H1 (cell line): ENCODE data around the gene DEGS1. TPM values are rescaled to one million over a fixed set of nuclear protein-coding genes. Genes with fewer than 3 reads are reported as not detected.
A peak's percentile ranks its signal among the peaks of the same experiment; 100 is the strongest.

Source experiments
- ATF3 ChIP-seq: IDR thresholded peaks from 2 replicates; pipeline ENCODE4 v1.6.1; 2011; ENCODE audit warnings: low read depth, mild to moderate bottlenecking, low read length; ENCODE audit not compliant: insufficient read depth
- CEBPB ChIP-seq: IDR thresholded peaks from 2 replicates; pipeline ENCODE4 v1.6.1; 2012; ENCODE audit warnings: low read depth, low read length
- CHD2 ChIP-seq: IDR thresholded peaks from 2 replicates; pipeline ENCODE4 v1.6.1; 2012; ENCODE audit warnings: low read length, improper control_type of control experiment
- CTBP2 ChIP-seq: IDR thresholded peaks from 2 replicates; pipeline ENCODE4 v1.7.0; 2011; ENCODE audit warnings: borderline replicate concordance, mild to moderate bottlenecking, moderate library complexity, mixed read lengths, low read length; ENCODE audit not compliant: insufficient read depth, insufficient read length
- EGR1 ChIP-seq: IDR thresholded peaks from 2 replicates; pipeline ENCODE4 v1.6.1; 2011; ENCODE audit warnings: low read depth, low read length, borderline replicate concordance
- EP300 ChIP-seq, 2 experiments: IDR thresholded peaks; 1 replicate in 1 of 2; 2 replicates in 1 of 2; pipeline ENCODE4 v1.6.1; 2011 to 2012; ENCODE audit warnings: low read depth in 2 of 2, low read length in 2 of 2, mild to moderate bottlenecking in 2 of 2, borderline replicate concordance in 1 of 2, inconsistent platforms in 1 of 2, moderate library complexity in 1 of 2
- EZH2 ChIP-seq: fragments of 200-600 bp; sonication (generic); IDR thresholded peaks from 2 replicates; pipeline ENCODE4 v1.7.1; 2012; ENCODE audit warnings: low read depth, mild to moderate bottlenecking, moderate library complexity, low read length, inconsistent platforms; ENCODE audit not compliant: severe bottlenecking
- FOSL1 ChIP-seq: IDR thresholded peaks from 2 replicates; pipeline ENCODE4 v1.6.1; 2011; ENCODE audit warnings: mild to moderate bottlenecking, low read depth, low read length, moderate library complexity; ENCODE audit not compliant: insufficient read depth
- GABPA ChIP-seq: IDR thresholded peaks from 2 replicates; pipeline ENCODE4 v1.6.1; 2011; ENCODE audit warnings: mild to moderate bottlenecking, low read length, moderate library complexity, borderline replicate concordance; ENCODE audit not compliant: insufficient read depth
- MAFK ChIP-seq: IDR thresholded peaks from 2 replicates; pipeline ENCODE4 v1.6.1; 2012; ENCODE audit warnings: low read depth, mild to moderate bottlenecking, improper control_type of control experiment, low read length
- RAD21 ChIP-seq, 2 experiments: IDR thresholded peaks in 1 of 2; conservative IDR thresholded peaks in 1 of 2; 2 replicates each; pipeline ENCODE4 v1.6.1; 2011; ENCODE audit warnings: low read depth in 2 of 2, low read length in 2 of 2, improper control_type of control experiment in 1 of 2, inconsistent platforms in 1 of 2, mild to moderate bottlenecking in 1 of 2, moderate library complexity in 1 of 2
- RBBP5 ChIP-seq: IDR thresholded peaks from 2 replicates; pipeline ENCODE4 v1.7.1; 2012; ENCODE audit warnings: low read depth, mild to moderate bottlenecking, inconsistent platforms, low read length, moderate library complexity, borderline replicate concordance
- SIN3A ChIP-seq, 2 experiments: IDR thresholded peaks in 1 of 2; conservative IDR thresholded peaks in 1 of 2; 2 replicates each; pipeline ENCODE4 v1.6.1; 2011 to 2012; ENCODE audit warnings: low read length in 2 of 2, improper control_type of control experiment in 1 of 2, low read depth in 1 of 2, mild to moderate bottlenecking in 1 of 2
- SP1 ChIP-seq: IDR thresholded peaks from 2 replicates; pipeline ENCODE4 v1.6.1; 2011; ENCODE audit warnings: low read depth, low read length
- SP4 ChIP-seq: IDR thresholded peaks from 2 replicates; pipeline ENCODE4 v1.6.1; 2012; ENCODE audit warnings: low read length, inconsistent platforms
- SUZ12 ChIP-seq: fragments of 200-600 bp; sonication (generic); IDR thresholded peaks from 2 replicates; pipeline ENCODE4 v1.6.1; 2012; ENCODE audit warnings: mild to moderate bottlenecking, inconsistent platforms, low read length, moderate library complexity, mixed read lengths
- TAF1 ChIP-seq: IDR thresholded peaks from 2 replicates; pipeline ENCODE4 v1.6.1; 2011; ENCODE audit warnings: mild to moderate bottlenecking, low read depth, low read length
- TEAD4 ChIP-seq: IDR thresholded peaks from 2 replicates; pipeline ENCODE4 v1.6.1; 2012; ENCODE audit warnings: low read depth, low read length, inconsistent platforms, mixed read lengths
- YY1 ChIP-seq: IDR thresholded peaks from 2 replicates; pipeline ENCODE4 v1.6.1; 2011; ENCODE audit warnings: low read depth, mild to moderate bottlenecking, low read length
- polyA plus RNA-seq, 7 experiments: library from polyadenylated mRNA; depleted of rRNA in 3 of 7; stranded (reverse) in 5 of 7; unstranded in 2 of 7; fragments of >200 nt in 5 of 7; fragments of 200-250 nt in 2 of 7; gene quantifications; 1 replicate in 5 of 7; 2 replicates in 1 of 7; 4 replicates in 1 of 7; pipeline versions ENCODE4 v1.2.1 to v1.2.3, GENCODE V29; 2011 to 2013; ENCODE audit warnings: missing spikeins in 2 of 7, mixed read lengths in 2 of 7
- total RNA-seq: library from RNA; stranded (reverse); fragmentation: NEBNext Ultra II Directional; extraction: Animal tissue kit (Norgen Biotek cat#: 25700); gene quantifications from 2 replicates; pipeline ENCODE4 v1.2.1, GENCODE V29; 2021
- TF ChIP-seq, protein P1 (sequence below), 3 experiments: IDR thresholded peaks; 1 replicate in 2 of 3; 2 replicates in 1 of 3; pipeline versions ENCODE4 v1.5.1 to v1.6.1; 2011; ENCODE audit warnings: low read length in 3 of 3, mild to moderate bottlenecking in 3 of 3, inconsistent platforms in 2 of 3, low read depth in 1 of 3, moderate library complexity in 1 of 3; ENCODE audit not compliant: insufficient read depth in 1 of 3; ENCODE audit errors: control extremely low read depth in 1 of 3

Gene DEGS1
- total and polyA plus RNA-seq, 2 of the 8 experiments (the other 6 are each of a cell fraction or from before 2014, with no cell fraction given): 46.1 to 114 TPM

GRCh38 chr1:224183591-224184312, 712 bp downstream of the DEGS1 start (continued):
- TF ChIP-seq, protein P1, sequence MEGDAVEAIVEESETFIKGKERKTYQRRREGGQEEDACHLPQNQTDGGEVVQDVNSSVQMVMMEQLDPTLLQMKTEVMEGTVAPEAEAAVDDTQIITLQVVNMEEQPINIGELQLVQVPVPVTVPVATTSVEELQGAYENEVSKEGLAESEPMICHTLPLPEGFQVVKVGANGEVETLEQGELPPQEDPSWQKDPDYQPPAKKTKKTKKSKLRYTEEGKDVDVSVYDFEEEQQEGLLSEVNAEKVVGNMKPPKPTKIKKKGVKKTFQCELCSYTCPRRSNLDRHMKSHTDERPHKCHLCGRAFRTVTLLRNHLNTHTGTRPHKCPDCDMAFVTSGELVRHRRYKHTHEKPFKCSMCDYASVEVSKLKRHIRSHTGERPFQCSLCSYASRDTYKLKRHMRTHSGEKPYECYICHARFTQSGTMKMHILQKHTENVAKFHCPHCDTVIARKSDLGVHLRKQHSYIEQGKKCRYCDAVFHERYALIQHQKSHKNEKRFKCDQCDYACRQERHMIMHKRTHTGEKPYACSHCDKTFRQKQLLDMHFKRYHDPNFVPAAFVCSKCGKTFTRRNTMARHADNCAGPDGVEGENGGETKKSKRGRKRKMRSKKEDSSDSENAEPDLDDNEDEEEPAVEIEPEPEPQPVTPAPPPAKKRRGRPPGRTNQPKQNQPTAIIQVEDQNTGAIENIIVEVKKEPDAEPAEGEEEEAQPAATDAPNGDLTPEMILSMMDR (IDR thresholded peaks at IDR 0.05; ENCODE audit: control extremely low read depth in 1 of 3, insufficient read depth in 1 of 3, low read depth in 1 of 3, low read length in 3 of 3): no peak
- no peak for TF ChIP-seq CEBPB
- TF ChIP-seq EP300 (IDR thresholded peaks at IDR 0.05; ENCODE audit: borderline replicate concordance in 1 of 2, low read depth in 2 of 2, low read length in 2 of 2): no peak
- no peak for TF ChIP-seq EGR1
- TF ChIP-seq TEAD4: no peak
- TF ChIP-seq FOSL1: no peak
- TF ChIP-seq GABPA: no peak
- no peak for TF ChIP-seq ATF3
- TF ChIP-seq RBBP5: peak; percentile 44; the same call in 1 of the 2 replicates
- TF ChIP-seq SP1: no peak
- no peak for TF ChIP-seq SP4
- TF ChIP-seq RAD21 (IDR thresholded peaks at IDR 0.05 in 1 of 2, conservative IDR thresholded peaks at IDR 0.05 in 1 of 2; ENCODE audit: low read depth in 2 of 2, low read length in 2 of 2): peak in 1 of 2 experiments; percentile 7; a peak in 1 of 4 replicates
- no peak for TF ChIP-seq CHD2
- TF ChIP-seq SUZ12: no peak
- TF ChIP-seq CTBP2: no peak
- 0 out of 2 replicates have a peak, but pooled peaks have one; percentile 56 for TF ChIP-seq TAF1
- TF ChIP-seq MAFK: no peak
- no peak for TF ChIP-seq YY1
- no peak for TF ChIP-seq EZH2
- TF ChIP-seq SIN3A (conservative IDR thresholded peaks at IDR 0.05 in 1 of 2, IDR thresholded peaks at IDR 0.05 in 1 of 2; ENCODE audit: low read depth in 1 of 2, low read length in 2 of 2): 0 out of 4 replicates have a peak, but pooled peaks of 1 of the 2 experiments have one; percentile 4
